SK-N-SH (cell line): ENCODE data around the gene DDX31. TPM values are rescaled to one million over a fixed set of nuclear protein-coding genes. Genes with fewer than 3 reads are reported as not detected.
A peak's percentile ranks its signal among the peaks of the same experiment; 100 is the strongest.

Experiments
- CTCF ChIA-PET: fragments of 300-600, 350-600 bp; formaldehyde crosslinking; extraction: SDS; loops from one replicate; lab custom pipeline; 2021; lab: Yijun Ruan, JAX
- POLR2A ChIA-PET: fragments of 350-600 bp; sonication (Branson Sonifier 250); formaldehyde crosslinking; extraction: SDS; loops from one replicate; lab custom pipeline; 2020; ENCODE audit warnings: antibody characterized with exemption, inconsistent platforms; lab: Yijun Ruan, JAX
- DNase-seq: peaks from one replicate; pipeline ENCODE4 v3.0.0; 2012
- H2AFZ ChIP-seq: fragments of 200-600 bp; sonication (generic); 2 replicates; pipeline ENCODE4 v1.8.1; 2016; ENCODE audit warnings: antibody characterized with exemption, mild to moderate bottlenecking, low read depth
- H3F3A ChIP-seq: fragments of 200-600 bp; sonication (generic); replicated peaks from 2 replicates; pipeline ENCODE3; 2016; ENCODE audit warnings: antibody characterized with exemption, mild to moderate bottlenecking; ENCODE audit not compliant: insufficient read depth
- H3K27ac ChIP-seq, 2 experiments: fragments of 200-500 bp in 1 of 2; fragments of 200-600 bp in 1 of 2; sonication (Bioruptor generic) in 1 of 2; sonication (generic), shearing (Covaris generic) in 1 of 2; 2 replicates each; pipeline versions ENCODE4 v1.5.1 to v1.6.1; 2014 to 2016; ENCODE audit warnings: low read depth in 2 of 2, inconsistent platforms in 1 of 2, low read length in 1 of 2, mild to moderate bottlenecking in 1 of 2, mixed read lengths in 1 of 2
- H3K27me3 ChIP-seq: fragments of 200-600 bp; sonication (generic), shearing (Covaris generic); 2 replicates; pipeline ENCODE4 v1.6.1; 2016; ENCODE audit warnings: mixed run types; ENCODE audit not compliant: insufficient read depth
- H3K36me3 ChIP-seq, 2 experiments: fragments of 200-500 bp in 1 of 2; fragments of 200-600 bp in 1 of 2; sonication (Bioruptor generic) in 1 of 2; sonication (generic) in 1 of 2; replicated peaks in 1 of 2; 2 replicates each; pipeline versions ENCODE3 to v1.5.1; 2014 to 2016; ENCODE audit warnings: low read length in 1 of 2, mild to moderate bottlenecking in 1 of 2; ENCODE audit not compliant: insufficient read depth in 2 of 2, control insufficient read depth in 1 of 2
- H3K4me1 ChIP-seq, 2 experiments: fragments of 200-500 bp in 1 of 2; fragments of 200-600 bp in 1 of 2; sonication (Bioruptor generic) in 1 of 2; sonication (generic), shearing (Covaris generic) in 1 of 2; 2 replicates each; pipeline versions ENCODE4 v1.5.1 to v1.6.1; 2014 to 2016; ENCODE audit warnings: low read depth in 1 of 2, low read length in 1 of 2, mixed run types in 1 of 2; ENCODE audit not compliant: insufficient read depth in 2 of 2, control insufficient read depth in 1 of 2
- H3K4me2 ChIP-seq: fragments of 200-600 bp; sonication (generic), shearing (Covaris generic); 2 replicates; pipeline ENCODE4 v1.6.1; 2017; ENCODE audit warnings: mixed run types
- H3K4me3 ChIP-seq, 2 experiments: fragments of 200-500 bp in 1 of 2; fragments of 200-600 bp in 1 of 2; sonication (Bioruptor generic) in 1 of 2; sonication (generic), shearing (Covaris generic) in 1 of 2; 2 replicates each; pipeline versions ENCODE4 v1.5.1 to v1.8.1; 2014 to 2016; ENCODE audit warnings: low read depth in 2 of 2, inconsistent platforms in 1 of 2, low read length in 1 of 2, mild to moderate bottlenecking in 1 of 2, mixed read lengths in 1 of 2, moderate library complexity in 1 of 2
- H3K79me2 ChIP-seq: fragments of 200-600 bp; sonication (generic); 2 replicates; pipeline ENCODE4 v1.8.1; 2017; ENCODE audit warnings: mild to moderate bottlenecking; ENCODE audit not compliant: insufficient read depth
- H3K9ac ChIP-seq: fragments of 200-600 bp; sonication (generic); 2 replicates; pipeline ENCODE4 v1.6.1; 2017; ENCODE audit warnings: mixed run types
- H3K9me2 ChIP-seq: fragments of 200-600 bp; sonication (generic); 2 replicates; pipeline ENCODE4 v1.6.1; 2017; ENCODE audit warnings: mixed run types
- H3K9me3 ChIP-seq: fragments of 200-600 bp; sonication (generic); 2 replicates; pipeline ENCODE4 v1.6.1; 2017; ENCODE audit warnings: mixed run types, mild to moderate bottlenecking, moderate library complexity
- H4K20me1 ChIP-seq: fragments of 200-600 bp; sonication (generic); 2 replicates; pipeline ENCODE4 v1.6.1; 2017; ENCODE audit warnings: mild to moderate bottlenecking, mixed run types; ENCODE audit not compliant: insufficient read depth
- CHD2 ChIP-seq: fragments of 150-350 bp; IDR thresholded peaks from 2 replicates; pipeline ENCODE4 v1.6.1; 2018; ENCODE audit warnings: low read length; ENCODE audit not compliant: partially characterized antibody
- EP300 ChIP-seq, 2 experiments: IDR thresholded peaks; 2 replicates each; pipeline versions ENCODE4 v1.4.0 to v1.6.1; 2012; ENCODE audit warnings: borderline replicate concordance in 1 of 2, low read depth in 1 of 2, low read length in 1 of 2
- FOSL2 ChIP-seq: IDR thresholded peaks from 2 replicates; pipeline ENCODE4 v1.4.0; 2012; ENCODE audit warnings: low read depth, mild to moderate bottlenecking, moderate library complexity, borderline replicate concordance
- FOXM1 ChIP-seq: IDR thresholded peaks from 2 replicates; pipeline ENCODE4 v1.4.0; 2012; ENCODE audit warnings: low read depth, mild to moderate bottlenecking
- IRF3 ChIP-seq: fragments of 150-350 bp; IDR thresholded peaks from 2 replicates; pipeline ENCODE4 v1.6.1; 2016; ENCODE audit warnings: mild to moderate bottlenecking, low read depth, low read length
- NFIC ChIP-seq: IDR thresholded peaks from 2 replicates; pipeline ENCODE4 v1.4.0; 2012; ENCODE audit warnings: borderline replicate concordance
- PBX3 ChIP-seq: IDR thresholded peaks from 2 replicates; pipeline ENCODE4; 2012
- REST ChIP-seq: IDR thresholded peaks from 2 replicates; pipeline ENCODE4 v1.6.1; 2012; ENCODE audit warnings: mild to moderate bottlenecking, low read depth, low read length, moderate library complexity
- RFX5 ChIP-seq: IDR thresholded peaks from 2 replicates; pipeline ENCODE4 v1.6.1; 2012; ENCODE audit warnings: mild to moderate bottlenecking, improper control_type of control experiment, low read length
- RXRA ChIP-seq: IDR thresholded peaks from 2 replicates; pipeline ENCODE4 v1.4.0; 2012; ENCODE audit warnings: low read depth, mild to moderate bottlenecking, borderline replicate concordance
- SMC3 ChIP-seq: IDR thresholded peaks from 2 replicates; pipeline ENCODE4 v1.6.1; 2012; ENCODE audit warnings: low read depth, low read length, improper control_type of control experiment
- TCF12 ChIP-seq: IDR thresholded peaks from 2 replicates; pipeline ENCODE4 v1.4.0; 2012
- USF1 ChIP-seq: IDR thresholded peaks from 2 replicates; pipeline ENCODE4 v1.4.0; 2012; ENCODE audit warnings: low read depth, borderline replicate concordance
- YY1 ChIP-seq: IDR thresholded peaks from 2 replicates; pipeline ENCODE4 v1.4.0; 2012; ENCODE audit warnings: low read depth, mild to moderate bottlenecking
- ZBTB33 ChIP-seq: IDR thresholded peaks from 2 replicates; pipeline ENCODE4 v1.4.0; 2012; ENCODE audit warnings: low read depth, borderline replicate concordance
- WGBS: methylation state at CpG from one replicate; pipeline ENCODE4 v1.1.6; 2017; ENCODE audit warnings: low lambda C conversion rate; 5-methylcytosine and 5-hydroxymethylcytosine counted together
- polyA plus RNA-seq, 3 experiments: library from polyadenylated mRNA; depleted of rRNA; stranded (reverse); fragments of >200 nt; gene quantifications; 2 replicates each; pipeline ENCODE4 v1.2.3, GENCODE V29; 2012

The DDX31 gene
- polyA plus RNA-seq, 1 of the 3 experiments (the other 2 are of a cell fraction): 13.9 TPM

- Histone ChIP-seq H3K27ac (no peak overlapping the region), H3K4me3 (no peak overlapping the region), H3K9me3 (no peaks in the 10 kb centered on the region), H3K79me2 (no peaks in the 10 kb centered on the region), H2AFZ (no peak overlapping the region), H3K27me3 (peaks cover 11% of the 10 kb centered on the region; the same call in 1 of the 2 replicates)
- TF ChIP-seq FOXM1 (no peak), RXRA (no peak), PBX3 (peak; percentile 38), CHD2 (no peak), RFX5 (no peak)
- TF ChIP-seq, all 33 proteins: peak for 1
- Histone ChIP-seq H3K9ac (no peak overlapping the region), H3K9me2 (no peaks in the 10 kb centered on the region), H3F3A (no peaks in the 10 kb centered on the region), H3K4me1 (no peaks in the 10 kb centered on the region; a peak in 1 of 4 replicates), H4K20me1 (no peaks in the 10 kb centered on the region), H3K4me2 (no peak overlapping the region), H3K36me3 (no peaks in the 10 kb centered on the region)
- POLR2A ChIA-PET: no interaction called here
- WGBS: 64% methylated on average over 8 of the region's 8 CpGs
- no peak for DNase-seq
- CTCF ChIA-PET: interaction anchor here (0.8 kb wide), 1 partner anchor 61 kb away, joined by 3 read pairs; no protein-coding TSS in a partner anchor
Measured at GRCh38 chr9:132572921-132573320, 96.9 kb downstream of the DDX31 start.

GRCh38 chr9:132571806-132572600, 97.8 kb downstream of the DDX31 start:
- no peak for DNase-seq
- H3K9me3 ChIP-seq: no peaks in the 10 kb centered on the region
- H3K4me2 ChIP-seq: no peak overlapping the region
- peaks cover 5% of the 10 kb centered on the region; the same call in 1 of the 2 replicates for H3K27me3 ChIP-seq
- no peak overlapping the region for H3K4me3 ChIP-seq
- H3K9ac ChIP-seq: no peak overlapping the region
- H2AFZ ChIP-seq: no peak overlapping the region
- ChIA-PET POLR2A (no interaction called here), CTCF (interaction anchor here (1.2 to 1.9 kb wide), 3 partner anchors 18 to 219 kb away, joined by 3 to 9 read pairs (median 6); no protein-coding TSS in a partner anchor)
- no peak overlapping the region for H3K27ac ChIP-seq
- H3K79me2 ChIP-seq: no peaks in the 10 kb centered on the region
- no peaks in the 10 kb centered on the region; a peak in 1 of 4 replicates for H3K4me1 ChIP-seq
- H4K20me1 ChIP-seq: no peaks in the 10 kb centered on the region
- no peaks in the 10 kb centered on the region for H3F3A ChIP-seq
- no peaks in the 10 kb centered on the region for H3K9me2 ChIP-seq
- WGBS: 78% methylated on average over 15 of the region's 15 CpGs
- H3K36me3 ChIP-seq: no peaks in the 10 kb centered on the region
- TF ChIP-seq SMC3 (no peak), PBX3 (no peak), FOSL2 (no peak), EP300 (IDR thresholded peaks at IDR 0.05; ENCODE audit: borderline replicate concordance in 1 of 2, low read depth in 1 of 2, low read length in 1 of 2) (no peak), REST (no peak), ZBTB33 (no peak), TCF12 (no peak), CHD2 (no peak), NFIC (no peak), USF1 (no peak), YY1 (no peak), IRF3 (no peak)
